ENCODE results near the gene COL28A1.

Gene COL28A1

DNA sequence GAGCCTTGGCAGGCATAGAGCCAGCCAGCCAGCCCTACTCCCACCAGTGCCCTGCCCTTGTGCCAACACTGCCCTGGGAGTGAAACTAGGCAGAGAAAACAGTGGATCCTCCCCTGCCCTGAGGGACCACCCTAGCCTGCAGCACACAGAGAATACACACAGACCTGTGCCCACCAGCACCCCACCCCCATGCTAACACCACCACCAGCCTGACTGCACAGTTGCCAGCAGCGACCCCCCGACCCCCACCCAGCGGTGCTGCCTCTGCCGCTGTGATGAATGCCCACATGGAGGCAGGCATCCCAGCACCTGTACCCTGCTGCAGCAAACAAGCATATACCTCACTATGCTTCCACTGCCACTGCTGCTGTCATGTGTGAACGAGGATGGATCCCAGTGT, 21.6 kb upstream of the COL28A1 start:
- DNase-seq: no peak

DNA sequence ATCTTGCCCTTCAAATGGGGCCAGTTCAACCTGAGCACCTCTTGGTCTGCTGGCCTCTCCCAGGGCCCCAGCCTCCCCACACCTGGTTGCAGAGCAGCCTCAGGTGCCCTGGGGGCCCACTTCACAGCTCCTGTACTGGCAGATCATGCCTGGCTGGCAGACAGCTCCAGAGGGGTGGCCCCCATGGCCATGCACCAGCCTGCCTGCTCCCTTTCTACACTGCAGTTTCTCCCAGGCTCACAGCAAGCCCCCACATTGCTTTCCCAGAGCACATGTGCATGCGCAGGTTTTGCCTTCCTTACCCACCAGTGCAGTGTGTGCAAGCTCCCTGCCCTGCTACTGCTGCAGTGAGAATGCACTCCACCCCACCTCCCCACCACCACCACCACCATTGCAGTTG, 21.2 kb upstream of the COL28A1 start:
- no peak for DNase-seq

DNA sequence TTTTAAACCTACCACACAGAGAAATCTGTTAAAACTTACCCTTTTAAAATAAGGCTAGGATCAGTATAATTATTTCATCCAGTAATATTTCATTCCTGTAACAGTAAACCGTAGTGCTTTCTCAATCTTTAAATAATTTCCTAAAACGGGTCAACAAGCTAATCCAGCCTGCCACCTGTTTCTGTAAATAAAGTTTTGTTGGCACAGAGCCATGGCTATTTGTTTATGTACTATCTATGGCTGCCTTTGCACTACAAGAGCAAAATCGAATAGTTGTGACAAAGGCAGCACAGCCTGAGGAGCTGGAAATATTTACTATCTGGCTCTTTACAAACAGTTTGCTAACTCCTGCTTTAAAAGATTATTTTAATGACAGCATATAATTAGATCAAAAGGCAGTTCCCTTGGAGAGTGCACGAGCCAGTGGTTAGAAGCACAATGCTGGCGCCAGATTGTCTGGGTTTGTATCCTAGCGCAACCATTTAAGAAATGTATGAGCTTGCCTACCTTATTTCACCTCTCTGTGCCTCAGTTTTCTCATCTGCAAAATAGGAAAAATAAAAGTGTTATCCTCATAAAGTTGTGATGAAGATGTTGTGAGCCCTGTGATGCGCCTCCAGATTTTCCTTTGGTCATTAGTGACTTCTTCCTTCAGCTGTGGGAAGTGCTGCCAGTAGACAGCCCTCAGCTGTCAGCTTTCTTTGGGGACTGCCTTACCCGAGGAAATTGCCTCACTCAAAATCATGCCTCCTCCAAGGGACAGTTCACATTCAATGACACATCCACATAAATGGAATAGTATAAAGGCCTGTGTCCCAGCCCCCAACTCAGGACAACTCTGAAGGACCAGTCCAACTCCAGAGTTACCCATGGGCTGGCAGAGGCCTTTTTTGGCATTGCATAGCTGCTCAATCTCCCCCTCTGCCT, 19.2 kb upstream of the COL28A1 start:
- no peak for DNase-seq

DNA sequence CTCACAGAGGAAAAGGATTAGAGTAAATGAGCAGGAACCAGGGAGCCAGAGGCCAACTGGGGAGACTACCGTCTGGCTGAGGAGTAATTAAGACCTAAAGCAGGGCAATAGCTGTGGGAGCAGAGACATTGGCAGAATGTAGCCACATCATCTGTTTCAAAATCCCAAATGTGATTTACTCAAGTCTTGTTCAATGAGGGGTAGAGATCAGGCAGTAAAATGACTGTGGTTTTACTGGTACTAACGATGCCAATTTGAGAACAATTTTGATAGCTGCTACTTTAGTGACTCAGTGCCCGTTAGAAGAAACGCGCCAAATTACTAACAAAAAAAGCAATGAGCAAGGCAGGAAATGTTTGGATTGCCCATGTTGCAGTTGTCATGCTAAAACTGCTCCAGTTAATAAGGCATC, 18.4 kb upstream of the COL28A1 start:
- no peak for DNase-seq

DNA sequence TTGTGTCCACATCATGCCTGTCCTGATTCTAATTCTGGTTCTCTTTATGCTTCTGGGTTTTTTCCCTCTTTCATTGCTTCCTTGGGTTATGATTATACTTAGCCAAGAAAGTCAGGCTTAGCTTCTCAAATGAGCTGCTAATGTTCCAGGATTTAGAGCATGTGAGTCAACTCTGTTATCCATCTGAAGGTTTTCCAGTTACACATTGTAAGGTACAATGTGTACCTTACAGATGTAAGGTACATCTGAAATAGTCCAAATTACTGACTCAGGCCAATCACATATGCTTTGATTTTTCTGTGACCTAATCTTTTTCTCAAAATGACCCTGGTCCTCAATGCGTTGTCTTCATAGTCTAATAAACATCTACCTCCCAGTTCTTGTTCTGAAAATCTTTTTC, 17.7 kb upstream of the COL28A1 start:
- no peak for DNase-seq

DNA sequence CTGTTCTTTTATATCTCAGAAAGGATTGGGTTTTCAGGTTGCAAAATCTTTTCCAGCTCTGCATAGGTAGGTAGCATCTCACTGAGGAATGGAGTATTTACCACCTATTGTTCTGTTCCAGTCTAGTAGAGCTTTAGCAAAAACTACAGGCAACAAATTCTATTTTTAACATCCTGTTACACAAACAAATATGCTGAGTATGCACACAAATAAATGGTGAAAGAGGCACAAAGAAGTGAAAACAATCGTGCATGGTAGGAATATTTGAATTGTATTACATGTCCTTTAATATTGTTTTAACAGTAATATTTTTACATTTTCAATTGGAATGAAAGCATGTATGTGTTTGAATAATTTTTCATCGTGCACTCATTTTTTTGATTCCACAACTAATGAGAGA, 16.5 kb upstream of the COL28A1 start:
- no peak for DNase-seq

DNA sequence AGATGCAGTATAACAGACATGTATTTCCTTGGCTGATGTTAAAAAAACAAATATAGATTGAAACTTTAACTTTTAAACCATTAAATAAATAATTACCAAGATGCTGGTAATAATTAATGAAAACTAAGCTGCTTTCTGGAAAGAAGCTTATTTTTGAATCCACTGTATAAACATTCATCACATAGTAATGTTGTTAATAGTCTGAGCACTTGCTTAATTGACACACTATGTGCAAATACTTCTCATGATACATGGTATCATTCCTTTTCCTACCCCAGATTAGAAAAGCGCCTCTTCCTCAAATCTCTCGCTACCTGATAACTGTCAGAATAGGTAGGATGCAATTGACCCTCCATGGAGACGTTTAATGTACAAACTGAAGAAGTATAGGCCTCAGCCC, 15.0 kb upstream of the COL28A1 start:
- no peak for DNase-seq

DNA sequence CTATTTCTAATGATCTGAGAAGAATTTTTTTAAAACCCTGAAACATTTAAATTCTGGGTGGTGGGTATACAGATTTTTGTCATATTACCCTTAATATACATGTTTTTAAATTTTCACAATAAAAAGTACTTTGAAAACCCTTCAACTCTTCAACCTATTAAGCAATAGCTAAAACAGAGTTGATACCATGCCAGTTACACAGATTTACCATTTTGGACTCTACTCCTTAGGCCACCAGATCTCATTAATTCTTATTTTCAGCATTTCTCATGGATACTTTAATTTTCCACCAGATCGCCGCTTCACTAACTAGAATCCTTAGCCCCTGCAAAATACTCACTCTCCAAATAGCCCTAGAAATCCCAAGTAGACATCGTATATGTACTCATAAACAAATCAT, 12.7 kb upstream of the COL28A1 start:
- DNase-seq: no peak

DNA sequence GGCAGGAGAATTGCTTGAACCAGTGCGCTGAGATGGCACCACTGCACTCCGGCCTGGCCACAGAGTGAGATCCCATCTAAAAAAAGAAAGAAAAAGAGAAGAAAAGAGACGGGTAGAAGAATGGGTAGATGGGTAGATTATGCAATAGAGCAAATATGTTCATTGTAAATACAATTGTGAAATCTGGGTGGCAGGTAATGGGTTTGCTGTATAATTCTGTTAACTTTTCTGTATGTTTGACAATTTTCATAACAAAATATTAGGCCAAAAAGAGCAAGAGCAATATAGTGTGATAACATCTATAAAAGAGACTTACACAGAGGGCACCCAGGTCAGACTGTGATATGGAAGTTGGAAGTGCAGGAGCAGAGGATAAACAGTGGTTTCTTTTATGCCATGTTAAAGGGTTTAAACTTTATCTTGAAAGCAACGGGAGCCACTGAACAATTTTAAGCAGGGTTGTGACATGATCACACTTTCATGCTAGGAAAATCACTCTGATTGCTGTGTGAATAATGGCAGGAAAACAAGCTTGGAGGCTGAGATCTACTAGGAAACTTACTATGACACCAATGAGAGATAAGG, 6.7 kb upstream of the COL28A1 start:
- DNase-seq: no peak

DNA sequence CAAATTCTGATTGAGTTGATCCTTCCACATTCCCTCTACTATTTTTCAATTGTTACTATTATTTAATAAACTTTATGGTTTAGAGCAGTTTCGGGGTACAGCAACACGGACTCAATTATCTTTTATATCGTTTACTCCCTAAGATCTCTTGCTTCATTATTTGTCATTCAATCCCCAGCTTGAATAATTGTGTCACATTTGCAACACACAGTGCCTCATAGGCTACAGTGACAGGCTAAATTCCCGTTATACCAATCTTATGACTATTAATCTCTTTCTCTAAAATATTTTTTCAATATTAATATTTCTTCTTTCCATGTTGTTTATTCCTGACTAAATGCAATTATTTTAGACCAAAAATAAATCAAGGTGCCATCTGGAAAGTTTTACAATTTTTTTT, 4.0 kb upstream of the COL28A1 start:
- DNase-seq: no peak

DNA sequence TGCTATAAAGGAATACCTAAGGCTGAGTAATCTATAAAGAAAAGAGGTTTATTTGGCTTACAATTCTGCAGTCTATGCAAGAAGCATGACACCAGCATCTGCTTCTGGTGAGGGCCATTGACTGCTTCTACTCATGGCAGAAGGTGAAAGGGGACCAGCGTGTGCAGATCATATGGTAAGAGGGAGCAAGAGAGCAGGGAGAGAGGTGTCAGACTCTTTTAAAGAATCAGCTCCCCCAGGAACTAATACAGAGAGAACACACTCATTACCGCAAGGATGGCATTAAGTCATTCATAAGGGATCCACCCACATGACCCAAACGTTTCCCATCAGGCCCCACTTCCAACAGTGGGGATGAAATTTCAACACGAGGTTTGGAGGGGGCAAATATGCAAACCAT, 3.5 kb upstream of the COL28A1 start:
- DNase-seq: no peak

DNA sequence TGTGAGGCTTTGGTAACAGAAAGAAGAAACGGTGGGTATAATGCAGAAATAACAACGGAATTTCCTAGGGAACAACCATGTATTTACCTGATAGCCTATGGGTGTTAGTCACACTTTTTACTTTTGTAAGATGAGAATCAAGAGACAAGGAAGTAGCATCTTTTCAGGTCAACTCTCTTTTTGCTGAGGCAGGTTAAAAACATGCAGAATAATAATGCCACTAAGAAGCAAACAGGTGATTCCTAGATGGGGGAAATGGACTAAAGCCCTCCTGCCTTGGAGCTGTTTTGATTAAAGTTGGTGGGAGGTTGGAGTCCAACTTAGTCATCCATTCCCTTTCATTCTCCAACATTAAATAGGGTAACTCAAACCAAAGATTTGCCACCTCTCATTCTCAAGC, 2.0 kb upstream of the COL28A1 start:
- no peak for DNase-seq

DNA sequence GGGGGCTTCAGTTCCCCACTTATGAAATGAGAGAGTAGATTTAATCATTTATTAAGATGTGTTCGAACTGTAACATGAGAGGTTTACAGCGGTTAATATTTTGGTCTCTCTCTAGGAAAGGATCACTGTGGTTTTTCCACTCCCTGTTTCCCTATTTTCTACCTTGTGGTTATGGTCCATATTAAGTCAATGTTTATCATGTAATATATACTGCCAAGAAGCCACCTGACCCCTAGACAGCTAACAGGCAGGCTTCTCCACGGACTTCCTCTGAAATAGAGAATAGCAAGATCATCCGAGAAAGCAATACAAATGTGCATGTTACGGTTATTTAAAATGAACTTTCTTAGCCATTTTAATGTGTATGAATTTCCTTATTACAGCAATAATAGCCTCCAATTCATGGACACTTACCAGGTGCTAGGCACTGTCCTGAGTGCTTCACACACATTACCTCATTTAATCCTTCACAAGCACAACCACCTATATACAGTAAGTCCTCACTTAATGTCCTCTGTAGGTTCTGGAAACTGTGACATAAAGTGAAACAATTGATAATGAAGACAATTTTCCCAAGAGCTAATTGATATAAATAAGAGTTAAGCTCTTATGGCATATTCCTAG, 835 bp upstream of the COL28A1 start:
- no peak for DNase-seq

DNA sequence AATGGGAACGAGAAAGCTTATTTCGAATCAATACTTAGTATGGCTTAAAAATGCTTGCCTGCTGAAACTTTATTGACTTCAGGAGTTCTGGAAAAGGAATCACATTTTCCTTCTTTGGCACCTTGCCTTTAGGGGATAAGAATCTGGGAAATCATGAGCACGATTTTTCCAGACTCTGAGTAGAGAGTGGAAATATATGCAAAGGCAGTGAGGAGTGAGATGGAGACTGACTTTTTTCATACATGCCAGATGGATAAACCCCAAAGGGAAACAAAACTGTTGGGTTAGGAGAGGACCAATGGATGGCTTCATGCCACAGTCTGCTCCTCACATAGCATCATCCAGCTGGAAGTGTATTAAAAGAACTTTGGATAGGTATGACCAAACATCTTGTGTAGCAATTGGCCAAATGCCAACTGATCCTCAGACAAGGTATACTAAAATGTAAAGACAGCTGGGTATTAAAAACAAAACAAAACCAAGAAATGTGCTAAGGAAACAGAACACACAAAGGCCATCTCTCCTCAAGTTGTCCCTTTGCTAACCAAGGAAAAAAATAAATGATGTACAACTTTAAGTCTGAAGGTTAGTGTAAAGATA, 1.7 kb downstream of the COL28A1 start:
- DNase-seq: no peak

DNA sequence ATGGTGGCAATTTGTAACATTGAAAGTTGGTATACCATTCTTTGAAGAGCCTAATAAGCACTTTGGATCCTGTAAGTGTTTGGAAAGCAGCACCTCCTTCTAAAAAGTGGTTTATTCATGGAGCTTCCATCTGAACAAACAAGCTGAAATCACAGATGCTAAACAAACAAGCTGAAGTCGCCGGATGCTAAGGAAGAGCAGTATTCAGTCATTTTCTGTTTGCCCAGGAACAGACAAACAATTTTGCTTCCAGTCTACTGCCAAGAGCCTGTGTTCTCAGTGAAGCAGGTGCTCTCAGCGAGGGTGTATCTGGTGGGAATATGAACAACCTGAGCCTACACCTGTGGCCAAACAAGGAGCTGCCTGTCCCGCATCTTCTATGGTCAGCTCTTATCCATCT, 6.3 kb downstream of the COL28A1 start:
- DNase-seq: no peak

DNA sequence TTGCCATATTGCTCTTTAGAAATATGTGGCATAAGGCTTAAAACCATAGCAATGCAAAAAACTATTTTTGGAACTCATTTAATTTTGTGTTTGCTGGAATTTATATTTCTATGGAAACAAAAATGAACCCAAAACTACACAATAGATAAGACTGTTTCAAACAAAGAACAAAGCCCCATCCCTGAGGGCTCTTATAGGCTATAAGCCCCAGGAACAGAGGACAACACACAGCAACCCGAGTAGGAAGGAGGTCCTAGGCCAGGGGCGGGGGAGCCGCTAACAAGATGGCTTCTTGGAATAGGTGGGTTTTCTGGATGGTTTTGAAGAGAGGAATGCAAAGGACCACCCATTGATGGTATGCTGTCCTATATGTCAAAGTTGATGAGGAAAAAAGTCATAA, 8.6 kb downstream of the COL28A1 start:
- no peak for DNase-seq

DNA sequence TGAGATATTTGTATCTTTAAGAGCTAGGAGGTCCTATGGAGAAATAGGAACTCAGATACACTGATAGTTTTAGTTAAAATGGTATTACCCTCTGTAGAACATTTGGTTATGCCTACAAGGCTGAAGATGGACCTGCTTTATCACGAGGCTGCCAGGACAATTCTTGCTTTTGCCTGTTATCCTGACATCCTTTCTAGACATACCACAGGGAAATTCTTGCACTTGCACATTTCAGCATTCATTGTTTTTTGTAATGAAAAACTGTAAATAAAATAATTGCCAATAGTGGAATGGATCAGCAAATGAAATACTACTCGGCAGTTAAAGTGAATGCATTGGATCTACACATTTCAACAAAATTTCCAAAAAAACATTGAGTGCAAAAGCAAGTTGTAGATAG, 9.7 kb downstream of the COL28A1 start:
- no peak for DNase-seq

DNA sequence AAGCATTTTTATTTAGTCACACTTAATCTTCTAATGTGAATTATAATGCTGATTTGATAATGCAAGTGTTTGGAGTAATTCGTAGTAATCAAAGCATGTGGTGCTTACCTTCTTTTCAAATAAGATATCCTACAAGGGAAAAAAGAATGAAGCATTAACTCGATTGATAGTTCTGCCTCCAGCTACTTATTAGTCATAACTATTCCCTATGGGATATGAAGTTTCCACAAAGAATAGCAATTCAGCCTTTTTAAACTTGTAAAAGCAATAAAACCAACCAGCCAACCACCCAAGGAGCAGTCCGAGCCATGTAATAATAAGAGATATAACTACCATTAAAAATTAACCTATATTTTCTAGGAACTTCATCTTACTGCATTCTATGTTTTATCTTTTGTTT, 11.6 kb downstream of the COL28A1 start:
- DNase-seq: no peak

DNA sequence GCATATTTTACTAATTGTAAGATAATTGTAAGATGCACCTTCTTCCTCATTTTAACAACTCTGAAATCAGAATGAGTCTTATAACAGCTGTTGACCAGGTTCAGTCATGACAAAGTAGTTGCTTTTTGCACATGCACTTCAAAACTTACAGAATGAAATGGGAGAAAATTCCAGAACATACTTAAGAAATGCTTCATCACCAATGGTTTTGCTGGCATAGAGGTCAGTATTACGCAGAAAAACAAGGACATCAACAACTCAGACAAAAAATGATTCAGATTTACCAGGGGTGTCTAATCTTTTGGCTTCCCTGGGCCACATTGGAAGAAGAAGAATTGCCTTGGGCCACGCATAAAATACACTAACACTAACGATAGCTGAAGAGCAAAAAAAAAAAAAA, 13.3 kb downstream of the COL28A1 start:
- no peak for DNase-seq

DNA sequence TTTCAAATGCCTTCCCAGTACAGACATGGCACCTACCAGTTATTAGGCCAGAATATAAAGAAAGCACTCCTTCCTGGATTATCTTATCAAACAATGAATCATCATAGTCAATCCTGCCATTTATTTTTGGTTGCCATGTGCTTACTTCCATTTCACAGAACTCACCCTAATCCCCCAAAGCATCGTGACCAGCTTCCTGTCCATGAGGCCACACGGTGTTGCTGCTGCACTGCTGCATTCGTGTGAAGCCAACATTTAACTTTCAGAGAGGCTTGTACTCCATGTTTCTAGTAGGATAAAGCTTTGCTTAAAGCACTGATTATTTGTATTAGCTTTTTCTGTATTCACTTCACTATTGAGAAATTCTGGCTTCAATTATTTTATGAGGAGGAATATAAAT, 14.4 kb downstream of the COL28A1 start:
- no peak for DNase-seq

DNA sequence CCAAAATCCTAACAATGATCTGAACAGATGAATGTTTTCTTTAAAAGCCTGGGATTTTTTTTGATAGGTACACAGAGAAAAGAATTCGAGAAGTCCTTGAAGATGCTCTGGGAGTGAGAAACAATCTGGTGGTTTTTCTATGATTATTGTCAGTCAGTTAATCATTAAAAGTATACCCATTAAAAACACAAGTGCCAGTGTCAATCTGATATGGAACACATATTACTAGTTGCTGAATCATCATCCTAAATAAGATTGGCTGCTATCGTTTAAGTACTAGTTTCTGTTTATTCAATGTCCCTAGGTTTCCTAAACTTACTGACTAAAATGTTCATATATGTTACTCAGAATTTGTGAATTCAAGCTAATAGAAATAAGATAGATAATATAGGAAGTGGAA, 16.1 kb downstream of the COL28A1 start:
- no peak for DNase-seq

DNA sequence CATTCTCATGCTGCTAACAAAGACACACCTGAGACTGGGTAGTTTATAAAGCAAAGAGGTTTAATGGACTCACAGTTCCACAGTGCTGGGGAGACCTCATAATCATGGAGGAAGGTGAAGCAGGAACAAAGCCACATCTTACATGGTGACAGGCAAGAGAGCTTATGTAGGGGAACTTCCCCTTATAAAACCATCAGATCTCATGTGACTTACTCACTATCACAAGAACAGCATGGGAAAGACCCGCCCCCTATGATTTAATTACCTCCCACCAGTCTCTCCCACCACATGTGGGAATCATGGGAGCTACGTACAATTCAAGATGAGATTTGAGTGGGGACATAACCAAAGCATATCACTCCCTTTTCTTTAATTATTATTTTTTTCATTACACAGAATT, 16.6 kb downstream of the COL28A1 start:
- no peak for DNase-seq

DNA sequence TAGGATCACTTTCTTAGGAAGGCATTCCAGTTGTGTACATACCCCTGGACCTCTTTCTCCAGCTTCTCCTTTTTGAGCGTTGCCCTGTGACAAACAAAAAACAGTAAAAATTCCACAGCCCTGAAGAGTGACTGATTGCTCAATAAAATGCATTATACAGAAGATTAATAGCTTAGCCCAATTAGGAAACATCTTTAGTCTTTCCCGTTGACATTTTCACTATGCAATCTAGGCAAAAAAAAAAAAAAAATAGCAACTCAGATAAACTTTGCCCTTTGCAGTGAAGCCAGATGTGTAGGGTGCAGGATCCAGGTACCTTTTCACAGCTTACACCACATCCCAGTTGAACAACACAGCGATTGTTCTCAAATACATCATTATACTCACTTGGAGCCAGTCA, 17.9 kb downstream of the COL28A1 start:
- no peak for DNase-seq

DNA sequence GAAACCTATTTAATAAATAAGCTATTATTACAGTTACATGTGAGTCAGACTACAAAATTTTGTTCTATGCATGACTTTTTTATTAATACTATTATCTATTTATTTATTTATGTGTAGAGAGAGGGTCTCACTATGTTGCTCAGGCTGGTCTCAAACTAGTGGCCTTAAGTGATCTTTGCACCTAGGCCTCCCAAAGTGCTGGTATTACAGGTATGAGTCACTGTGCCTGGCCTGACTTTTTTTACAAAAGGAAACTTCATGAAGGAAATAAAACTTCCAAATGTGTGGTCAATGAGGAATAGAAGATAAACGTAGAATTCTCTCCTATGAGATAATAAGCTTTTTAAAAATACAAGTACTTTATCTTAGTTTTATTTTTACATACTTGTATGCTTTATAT, 19.0 kb downstream of the COL28A1 start:
- DNase-seq: no peak

Measured in CD4-positive, alpha-beta T cell treated with Interleukin-4 for 1 hour (primary cell).